Measurements from ENCODE around the gene MMP21. TPM values are rescaled to one million over a fixed set of nuclear protein-coding genes. Genes with fewer than 3 reads are reported as not detected.

The MMP21 gene
- total and polyA plus RNA-seq, 2 of the 13 experiments (the other 11 are each of a cell fraction or from before 2014, with no cell fraction given), result not detected

DNA sequence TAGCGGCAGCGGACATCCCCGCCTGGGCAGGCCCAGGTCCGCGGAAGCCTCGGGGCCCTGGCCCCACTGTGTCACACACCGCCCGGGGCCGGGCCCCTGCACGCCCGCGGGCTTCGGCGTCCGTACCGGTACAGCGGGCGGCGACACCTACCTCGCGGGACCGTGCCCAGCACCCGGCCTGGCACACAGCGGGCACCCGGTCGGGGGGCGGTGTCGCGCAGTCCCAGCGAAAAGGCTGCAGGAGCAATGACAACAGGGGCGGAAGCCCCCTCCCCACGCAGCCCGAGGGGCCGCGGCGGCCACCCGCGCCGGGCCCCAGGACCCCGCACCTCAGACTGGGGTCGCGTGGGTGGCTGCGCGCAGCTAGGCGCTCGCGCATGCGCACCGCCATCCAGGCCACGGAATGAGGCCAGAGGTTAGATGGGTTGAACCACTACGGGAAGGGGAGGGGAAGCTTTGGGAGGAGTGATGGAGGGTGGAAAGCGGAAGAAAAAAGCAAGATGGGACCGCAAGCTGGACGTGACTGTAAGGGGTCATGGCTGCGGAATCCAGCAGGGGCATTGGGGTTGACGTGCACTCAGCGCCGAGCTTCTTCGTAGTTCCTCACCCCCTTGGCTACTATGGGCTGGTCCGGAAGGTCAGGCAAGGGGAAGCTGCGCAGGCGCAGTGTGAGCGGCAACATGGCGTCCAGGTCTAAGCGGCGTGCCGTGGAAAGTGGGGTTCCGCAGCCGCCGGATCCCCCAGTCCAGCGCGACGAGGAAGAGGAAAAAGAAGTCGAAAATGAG is 47.4 kb upstream of the MMP21 start, which contains the start of the genes BCCIP and UROS (continued):
- no peak for TF ChIP-seq ADNP (CRISPR knock-in tag; IDR thresholded peaks at IDR 0.05)
- TF ChIP-seq ZNF281 (CRISPR knock-in tag; IDR thresholded peaks at IDR 0.05; ENCODE audit: borderline replicate concordance), result no peak
- no peak for TF ChIP-seq ZBTB44 (CRISPR knock-in tag; IDR thresholded peaks at IDR 0.05)
- TF ChIP-seq TEF (CRISPR knock-in tag; IDR thresholded peaks at IDR 0.05), result no peak
- TF ChIP-seq ZNF543 (CRISPR knock-in tag; IDR thresholded peaks at IDR 0.05), result no peak
- no peak for TF ChIP-seq MEIS1 (CRISPR knock-in tag; IDR thresholded peaks at IDR 0.05; ENCODE audit: borderline replicate concordance)
- TF ChIP-seq HBP1 (CRISPR knock-in tag; IDR thresholded peaks at IDR 0.05; ENCODE audit: low read depth), result no peak; the same call in 1 of the 2 replicates
- TF ChIP-seq, protein P1, sequence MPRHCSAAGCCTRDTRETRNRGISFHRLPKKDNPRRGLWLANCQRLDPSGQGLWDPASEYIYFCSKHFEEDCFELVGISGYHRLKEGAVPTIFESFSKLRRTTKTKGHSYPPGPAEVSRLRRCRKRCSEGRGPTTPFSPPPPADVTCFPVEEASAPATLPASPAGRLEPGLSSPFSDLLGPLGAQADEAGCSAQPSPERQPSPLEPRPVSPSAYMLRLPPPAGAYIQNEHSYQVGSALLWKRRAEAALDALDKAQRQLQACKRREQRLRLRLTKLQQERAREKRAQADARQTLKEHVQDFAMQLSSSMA (CRISPR knock-in tag; IDR thresholded peaks at IDR 0.05), result no peak
- TF ChIP-seq ZNF792 (CRISPR knock-in tag; IDR thresholded peaks at IDR 0.05), result peak; percentile 91
- TF ChIP-seq ZSCAN12 (CRISPR knock-in tag; IDR thresholded peaks at IDR 0.05), result no peak
- TF ChIP-seq RAD21 (CRISPR knock-in tag; IDR thresholded peaks at IDR 0.05), result no peak; the same call in 1 of the 2 replicates
- no peak for TF ChIP-seq SIX1 (CRISPR knock-in tag; IDR thresholded peaks at IDR 0.05; ENCODE audit: borderline replicate concordance)
- TF ChIP-seq PAX8 (CRISPR knock-in tag; IDR thresholded peaks at IDR 0.05; ENCODE audit: borderline replicate concordance), result no peak
- no peak for TF ChIP-seq ZBTB25 (CRISPR knock-in tag; IDR thresholded peaks at IDR 0.05)
- no peak for TF ChIP-seq ZBTB21 (CRISPR knock-in tag; IDR thresholded peaks at IDR 0.05)
- TF ChIP-seq ZNF558 (CRISPR knock-in tag; IDR thresholded peaks at IDR 0.05; ENCODE audit: borderline replicate concordance), result no peak
- no peak for TF ChIP-seq USF2 (IDR thresholded peaks at IDR 0.05; ENCODE audit: low read depth, low read length)
- TF ChIP-seq USF2 (CRISPR knock-in tag; IDR thresholded peaks at IDR 0.05; ENCODE audit: borderline replicate concordance), result no peak
